ENCODE measurements around the gene CAMK2D. TPM values are rescaled to one million over a fixed set of nuclear protein-coding genes. Genes with fewer than 3 reads are reported as not detected.

CAMK2D gene
- total and polyA plus RNA-seq, 2 experiments from 2014 or later, result 36.8 to 99.1 TPM

- TF ChIP-seq EZH2phosphoT487 (IDR thresholded peaks at IDR 0.05; ENCODE audit: low read depth, severe bottlenecking, unreplicated experiment) (no peak), EZH2 (IDR thresholded peaks at IDR 0.05; ENCODE audit: borderline replicate concordance) (no peak)
- H3K4me3 ChIP-seq, result no peak overlapping the region
- H3K9me3 ChIP-seq (ENCODE audit: low read depth), result no peaks in the 10 kb centered on the region
- H3K27me3 ChIP-seq, result no peaks in the 10 kb centered on the region
- H3K9me2 ChIP-seq (replicated peaks; ENCODE audit: insufficient read depth), result no peaks in the 10 kb centered on the region
- H3K4me2 ChIP-seq, result no peak overlapping the region
- no peak for DNase-seq (ENCODE audit: low spot score)
- no peaks in the 10 kb centered on the region for H3K36me3 ChIP-seq (replicated peaks; ENCODE audit: insufficient read depth, low read depth)
- no peaks in the 10 kb centered on the region for H4K20me1 ChIP-seq (ENCODE audit: insufficient read depth, poor library complexity, severe bottlenecking)
- no peak overlapping the region for H2AFZ ChIP-seq
- no peaks in the 10 kb centered on the region for H3K79me2 ChIP-seq
- WGBS (ENCODE audit: low lambda C conversion rate, missing lambda C conversion rate), result 96% methylated on average over 11 of the region's 11 CpGs
- H3K27ac ChIP-seq, result no peak overlapping the region
- no peaks in the 10 kb centered on the region for H3K4me1 ChIP-seq (ENCODE audit: insufficient read depth)
Measured at GRCh38 chr4:113776679-113777078, 15.1 kb upstream of the CAMK2D start.

- H3K4me1 ChIP-seq (ENCODE audit: insufficient read depth), result no peaks in the 10 kb centered on the region
- no peaks in the 10 kb centered on the region for H3K36me3 ChIP-seq (replicated peaks; ENCODE audit: insufficient read depth, low read depth)
- no peak overlapping the region for H3K27ac ChIP-seq
- DNase-seq (ENCODE audit: low spot score), result no peak
- no peak overlapping the region for H2AFZ ChIP-seq
- H3K27me3 ChIP-seq, result no peaks in the 10 kb centered on the region
- no peak overlapping the region for H3K4me3 ChIP-seq
- TF ChIP-seq CTCF (IDR thresholded peaks at IDR 0.05; ENCODE audit: poor library complexity) (no peak), EZH2phosphoT487 (IDR thresholded peaks at IDR 0.05; ENCODE audit: low read depth, severe bottlenecking, unreplicated experiment) (no peak), EZH2 (IDR thresholded peaks at IDR 0.05; ENCODE audit: borderline replicate concordance) (no peak)
- H3K9me3 ChIP-seq (ENCODE audit: low read depth), result no peaks in the 10 kb centered on the region
- H4K20me1 ChIP-seq (ENCODE audit: insufficient read depth, poor library complexity, severe bottlenecking), result no peaks in the 10 kb centered on the region
- no peak overlapping the region for H3K4me2 ChIP-seq
- no peaks in the 10 kb centered on the region for H3K9me2 ChIP-seq (replicated peaks; ENCODE audit: insufficient read depth)
- 92% methylated on average over 4 of the region's 4 CpGs for WGBS (ENCODE audit: low lambda C conversion rate, missing lambda C conversion rate)
- H3K79me2 ChIP-seq, result no peaks in the 10 kb centered on the region
Measured at GRCh38 chr4:113776016-113776415, 14.5 kb upstream of the CAMK2D start.

GRCh38 chr4:113773756-113774155 is 12.2 kb upstream of the CAMK2D start:
- Histone ChIP-seq H3K4me3 (no peak overlapping the region), H3K27ac (no peak overlapping the region), H3K9me2 (replicated peaks; ENCODE audit: insufficient read depth) (no peaks in the 10 kb centered on the region), H4K20me1 (ENCODE audit: insufficient read depth, poor library complexity, severe bottlenecking) (no peaks in the 10 kb centered on the region), H3K27me3 (no peaks in the 10 kb centered on the region), H3K36me3 (replicated peaks; ENCODE audit: insufficient read depth, low read depth) (no peaks in the 10 kb centered on the region), H3K4me1 (ENCODE audit: insufficient read depth) (no peaks in the 10 kb centered on the region), H3K79me2 (no peaks in the 10 kb centered on the region), H3K4me2 (no peak overlapping the region), H2AFZ (no peak overlapping the region), H3K9me3 (ENCODE audit: low read depth) (no peaks in the 10 kb centered on the region)
- WGBS (ENCODE audit: low lambda C conversion rate, missing lambda C conversion rate), result 89% methylated on average over 3 of the region's 3 CpGs
- TF ChIP-seq EZH2phosphoT487 (IDR thresholded peaks at IDR 0.05; ENCODE audit: low read depth, severe bottlenecking, unreplicated experiment) (no peak), CTCF (IDR thresholded peaks at IDR 0.05; ENCODE audit: poor library complexity) (no peak), EZH2 (IDR thresholded peaks at IDR 0.05; ENCODE audit: borderline replicate concordance) (no peak)
- no peak for DNase-seq (ENCODE audit: low spot score)

GRCh38 chr4:113773014-113773413 is 11.5 kb upstream of the CAMK2D start:
- Histone ChIP-seq H3K36me3 (replicated peaks; ENCODE audit: insufficient read depth, low read depth) (no peaks in the 10 kb centered on the region), H3K9me2 (replicated peaks; ENCODE audit: insufficient read depth) (no peaks in the 10 kb centered on the region), H4K20me1 (ENCODE audit: insufficient read depth, poor library complexity, severe bottlenecking) (no peaks in the 10 kb centered on the region), H2AFZ (no peak overlapping the region), H3K79me2 (no peaks in the 10 kb centered on the region), H3K9me3 (ENCODE audit: low read depth) (no peaks in the 10 kb centered on the region), H3K27me3 (no peaks in the 10 kb centered on the region), H3K4me3 (no peak overlapping the region), H3K4me1 (ENCODE audit: insufficient read depth) (no peaks in the 10 kb centered on the region), H3K4me2 (no peak overlapping the region), H3K27ac (no peak overlapping the region)
- no peak for DNase-seq (ENCODE audit: low spot score)
- TF ChIP-seq CTCF (IDR thresholded peaks at IDR 0.05; ENCODE audit: poor library complexity), result no peak
- TF ChIP-seq EZH2 (IDR thresholded peaks at IDR 0.05; ENCODE audit: borderline replicate concordance), result no peak
- TF ChIP-seq EZH2phosphoT487 (IDR thresholded peaks at IDR 0.05; ENCODE audit: low read depth, severe bottlenecking, unreplicated experiment), result no peak
- 95% methylated on average over 14 of the region's 14 CpGs for WGBS (ENCODE audit: low lambda C conversion rate, missing lambda C conversion rate)

All from hepatocyte (in vitro differentiated cells).